ENCODE data around the gene SLC8B1. TPM values are rescaled to one million over a fixed set of nuclear protein-coding genes. Genes with fewer than 3 reads are reported as not detected.
A peak's percentile ranks its signal among the peaks of the same experiment; 100 is the strongest.
"Not testable (repeated sequence)": the region's sequence is repeated elsewhere in the genome, so short reads cannot be mapped to it uniquely, and the experiment has no call there.

Gene SLC8B1
- total RNA-seq, 1 donor from 2014 or later: 26.6 TPM

GRCh38 chr12:113358381-113359132 is 23.6 kb upstream of the SLC8B1 start, which contains the start of gene PLBD2:
Gene PLBD2, plus strand, starts transcription at chr12:113358587. Its CDS starts 14 bp downstream, at chr12:113358601.
- peak; percentile 19 for DNase-seq (ENCODE audit: low read depth)
- no peak for TF ChIP-seq CTCF (conservative IDR thresholded peaks at IDR 0.05; ENCODE audit: low read depth, low read length)
- H3K4me3 ChIP-seq (ENCODE audit: low read depth, low read length): peak within 1 kb of the TSS; percentile 71

- DNase-seq (ENCODE audit: low read depth); H3K4me3 ChIP-seq (ENCODE audit: low read depth, low read length): not testable (repeated sequence)
These were observed 19.3 kb upstream of the SLC8B1 start for GRCh38 chr12:113354192-113354591.

- no peak for TF ChIP-seq CTCF (conservative IDR thresholded peaks at IDR 0.05; ENCODE audit: low read depth, low read length)
- no peak overlapping the region for H3K4me3 ChIP-seq (ENCODE audit: low read depth, low read length)
- DNase-seq (ENCODE audit: low read depth): no peak
These were observed 16.2 kb upstream of the SLC8B1 start for GRCh38 chr12:113351089-113351488.

GRCh38 chr12:113348849-113349536 is 14.1 kb upstream of the SLC8B1 start:
- TF ChIP-seq CTCF (conservative IDR thresholded peaks at IDR 0.05; ENCODE audit: low read depth, low read length): no peak
- H3K4me3 ChIP-seq (ENCODE audit: low read depth, low read length): no peak overlapping the region
- no peak for DNase-seq (ENCODE audit: low read depth)

- no peak overlapping the region for H3K4me3 ChIP-seq (ENCODE audit: low read depth, low read length)
- no peak for DNase-seq (ENCODE audit: low read depth)
- TF ChIP-seq CTCF (conservative IDR thresholded peaks at IDR 0.05; ENCODE audit: low read depth, low read length): no peak
These were observed 13.0 kb upstream of the SLC8B1 start for GRCh38 chr12:113347892-113348291.

- DNase-seq (ENCODE audit: low read depth): no peak
- no peak overlapping the region for H3K4me3 ChIP-seq (ENCODE audit: low read depth, low read length)
- TF ChIP-seq CTCF (conservative IDR thresholded peaks at IDR 0.05; ENCODE audit: low read depth, low read length): no peak
These were observed 12.2 kb upstream of the SLC8B1 start for GRCh38 chr12:113347107-113347506.

- TF ChIP-seq CTCF (conservative IDR thresholded peaks at IDR 0.05; ENCODE audit: low read depth, low read length): no peak
- H3K4me3 ChIP-seq (ENCODE audit: low read depth, low read length): no peak overlapping the region
These were observed 11.4 kb upstream of the SLC8B1 start for GRCh38 chr12:113346353-113346752.

More at GRCh38 chr12:113346353-113346752, 11.4 kb upstream of the SLC8B1 start:
- no peak for DNase-seq (ENCODE audit: low read depth)

All from epithelial cell of proximal tubule (primary cell).